CD4-positive, CD25-positive, alpha-beta regulatory T cell (primary cell): ENCODE data around the gene NAA80. TPM values are rescaled to one million over a fixed set of nuclear protein-coding genes. Genes with fewer than 3 reads are reported as not detected.

Source experiments
- ATAC-seq, 2 donors: fragments of 150-1000 bp; cut with Tn5 transposase; one replicate each; pipeline ENCODE4 v1.10.0; 2021; ENCODE audit warnings: low read depth in 2 of 2, moderate number of reproducible peaks in 2 of 2, moderate library complexity in 1 of 2
- DNase-seq, 3 donors: peaks; one replicate each; pipeline versions ENCODE4 v3.0.0 to v3.0.0-alpha.2; 2012 to 2022; ENCODE audit warnings: mixed read lengths in 1 of 3
- H3K27ac ChIP-seq: one replicate; pipeline ENCODE4 v1.7.0; 2013; ENCODE audit warnings: mild to moderate bottlenecking, low read length; ENCODE audit not compliant: insufficient read depth, poor library complexity, severe bottlenecking
- H3K27me3 ChIP-seq: one replicate; pipeline ENCODE4 v1.7.0; 2013; ENCODE audit warnings: low read length; ENCODE audit not compliant: control insufficient read depth, insufficient read depth
- H3K36me3 ChIP-seq: one replicate; pipeline ENCODE4 v1.7.0; 2013; ENCODE audit warnings: mild to moderate bottlenecking, low read length, moderate library complexity; ENCODE audit not compliant: control insufficient read depth, insufficient read depth
- H3K4me1 ChIP-seq: 2 replicates; pipeline ENCODE4 v1.7.0; 2013; ENCODE audit warnings: mild to moderate bottlenecking, low read length; ENCODE audit not compliant: insufficient read depth, control insufficient read depth, poor library complexity, severe bottlenecking
- H3K4me3 ChIP-seq: one replicate; pipeline ENCODE4 v1.7.0; 2013; ENCODE audit warnings: low read depth, mild to moderate bottlenecking, low read length, moderate library complexity
- H3K9me3 ChIP-seq, 2 experiments: 1 replicate in 1 of 2; 2 replicates in 1 of 2; pipeline ENCODE4 v1.7.0; 2013; ENCODE audit warnings: low read length in 2 of 2, mild to moderate bottlenecking in 1 of 2, moderate library complexity in 1 of 2; ENCODE audit not compliant: control insufficient read depth in 2 of 2
- H3K27ac Mint-ChIP-seq, 3 donors: one replicate each; pipeline ENCODE4 v1.8.0; 2020 to 2022; ENCODE audit warnings: mild to moderate bottlenecking in 3 of 3, mixed read lengths in 3 of 3, moderate library complexity in 2 of 3
- H3K27me3 Mint-ChIP-seq: one replicate; pipeline ENCODE4 v1.8.0; 2022; ENCODE audit warnings: mild to moderate bottlenecking, mixed read lengths
- H3K36me3 Mint-ChIP-seq: one replicate; pipeline ENCODE4 v1.8.0; 2020; ENCODE audit warnings: mixed read lengths
- H3K4me1 Mint-ChIP-seq, 4 donors: one replicate each; pipeline ENCODE4 v1.8.0; 2020 to 2022; ENCODE audit warnings: mixed read lengths in 4 of 4, mild to moderate bottlenecking in 1 of 4
- H3K4me3 Mint-ChIP-seq, 4 donors: one replicate each; pipeline ENCODE4 v1.8.0; 2020 to 2022; ENCODE audit warnings: mild to moderate bottlenecking in 4 of 4, mixed read lengths in 4 of 4, moderate library complexity in 3 of 4
- H3K9me3 Mint-ChIP-seq, 7 donors: one replicate each; pipeline ENCODE4 v1.8.0; 2020 to 2022; ENCODE audit warnings: mixed read lengths in 7 of 7, mild to moderate bottlenecking in 3 of 7, moderate library complexity in 2 of 7
- polyA plus RNA-seq, 4 donors: library from polyadenylated mRNA; unstranded; fragments of 300-500 nt; fragmentation: Illumina TruSeq; gene quantifications; one replicate each; pipeline ENCODE4 v1.2.3, GENCODE V29; 2021
- total RNA-seq: library from RNA; stranded (reverse); gene quantifications from one replicate; pipeline ENCODE4 v1.2.3, GENCODE V29; 2022

NAA80 gene
- total and polyA plus RNA-seq, 5 donors from 2014 or later, result 13.6 to 31.9 (median 15.1) TPM

- no peaks in the 10 kb centered on the region for H3K9me3 ChIP-seq
- no peak overlapping the region for H3K27ac Mint-ChIP-seq
- H3K9me3 Mint-ChIP-seq, result peaks cover 0 to 2% (median 0%) of the 10 kb centered on the region in 7 donors
- no peak overlapping the region for H3K4me3 ChIP-seq
- peaks cover 0 to 16% (median 11%) of the 10 kb centered on the region in 4 donors for H3K4me1 Mint-ChIP-seq
- peaks cover 4% of the 10 kb centered on the region for H3K27me3 ChIP-seq
- peaks cover 30% of the 10 kb centered on the region for H3K27me3 Mint-ChIP-seq
- H3K36me3 Mint-ChIP-seq, result no peaks in the 10 kb centered on the region
- DNase-seq (no peak), ATAC-seq (no peak)
- no peaks in the 10 kb centered on the region for H3K36me3 ChIP-seq
- peaks cover 14% of the 10 kb centered on the region for H3K4me1 ChIP-seq
- H3K4me3 Mint-ChIP-seq, result no peak overlapping the region
- H3K27ac ChIP-seq, result no peak overlapping the region
Observed at GRCh38 chr3:50269460-50269859, 29.7 kb downstream of the NAA80 start.

- no peak for DNase-seq
- no peak for ATAC-seq
- Histone ChIP-seq H3K27ac (no peak within 1 kb of the TSS), H3K36me3 (no peaks in the 10 kb centered on the region), H3K4me3 (no peak within 1 kb of the TSS), H3K27me3 (no peaks in the 10 kb centered on the region), H3K4me1 (peaks cover 8% of the 10 kb centered on the region), H3K9me3 (no peaks in the 10 kb centered on the region)
- no peaks in the 10 kb centered on the region for H3K36me3 Mint-ChIP-seq
- peak within 1 kb of the TSS in 1 of 3 donors; percentile 74 for H3K27ac Mint-ChIP-seq
- peaks cover 28% of the 10 kb centered on the region for H3K27me3 Mint-ChIP-seq
- H3K4me3 Mint-ChIP-seq, result no peak within 1 kb of the TSS
- peaks cover 0 to 2% (median 0%) of the 10 kb centered on the region in 7 donors for H3K9me3 Mint-ChIP-seq
- H3K4me1 Mint-ChIP-seq, result peaks cover 0 to 10% (median 7%) of the 10 kb centered on the region in 4 donors
Observed at GRCh38 chr3:50268703-50269451, 30.3 kb downstream of the NAA80 start, which contains the start of gene SEMA3B. TSS of gene SEMA3B (plus strand) at chr3:50269147. CDS start at chr3:50269241, 94 bp downstream.

DNA sequence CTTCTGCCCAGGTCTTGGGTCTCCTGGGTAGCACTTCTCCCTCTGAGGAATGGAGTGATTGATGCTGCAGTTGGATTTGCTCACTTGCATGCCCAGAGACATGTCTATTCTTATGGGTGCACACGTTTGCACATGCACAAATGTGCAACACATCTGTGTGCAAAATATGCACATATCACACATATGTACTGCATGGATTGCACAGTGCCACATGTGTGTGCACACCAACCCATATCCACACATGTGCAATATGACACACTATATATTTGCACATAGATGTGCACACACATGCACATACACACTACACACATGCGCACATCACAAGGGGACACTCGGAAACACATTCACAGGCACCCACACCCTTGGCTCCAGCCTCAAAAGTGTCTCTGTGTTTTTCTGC, 30.9 kb downstream of the NAA80 start:
- Mint-ChIP-seq H3K27me3 (peaks cover 28% of the 10 kb centered on the region), H3K9me3 (peaks cover 0 to 2% (median 0%) of the 10 kb centered on the region in 7 donors), H3K4me3 (no peak overlapping the region), H3K36me3 (no peaks in the 10 kb centered on the region), H3K27ac (no peak overlapping the region), H3K4me1 (peaks cover 0 to 10% (median 6%) of the 10 kb centered on the region in 4 donors)
- ATAC-seq (no peak), DNase-seq (no peak)
- Histone ChIP-seq H3K36me3 (no peaks in the 10 kb centered on the region), H3K4me3 (no peak overlapping the region), H3K4me1 (peaks cover 4% of the 10 kb centered on the region), H3K27me3 (no peaks in the 10 kb centered on the region), H3K27ac (no peak overlapping the region), H3K9me3 (no peaks in the 10 kb centered on the region)

DNA sequence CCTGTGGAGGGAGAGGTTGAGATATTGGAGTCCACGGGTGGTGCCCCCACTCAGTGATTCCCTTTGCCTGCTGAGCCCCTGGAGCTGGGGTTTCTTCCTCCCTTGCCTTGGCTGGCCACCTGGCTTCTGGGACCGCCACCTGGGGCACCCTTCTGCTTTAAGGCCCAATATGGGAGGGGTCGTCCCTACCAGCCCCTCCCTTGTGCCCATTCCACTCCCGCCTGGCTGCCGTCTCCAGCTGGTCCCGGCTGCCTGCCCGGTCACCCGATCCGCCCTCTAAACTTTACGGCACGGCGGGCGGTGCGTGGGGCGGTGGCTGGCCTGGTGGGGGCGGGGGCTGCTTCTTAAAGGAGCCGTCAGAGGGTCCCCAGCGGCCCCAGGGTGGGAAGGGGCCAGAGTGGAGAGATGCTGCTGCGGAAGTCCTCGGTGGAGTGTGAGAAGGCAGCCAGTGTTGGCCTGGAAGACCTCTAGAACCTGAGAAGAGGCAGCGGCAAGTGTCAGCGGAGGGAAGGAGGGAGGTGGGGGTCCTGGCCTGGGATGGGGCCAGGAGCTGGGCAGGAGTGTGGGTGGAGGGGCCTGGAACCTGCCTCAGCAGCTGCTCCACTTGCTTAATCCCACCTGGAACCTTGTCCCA, 31.8 kb downstream of the NAA80 start:
- H3K27ac Mint-ChIP-seq, result no peak overlapping the region
- ATAC-seq, result no peak

DNA sequence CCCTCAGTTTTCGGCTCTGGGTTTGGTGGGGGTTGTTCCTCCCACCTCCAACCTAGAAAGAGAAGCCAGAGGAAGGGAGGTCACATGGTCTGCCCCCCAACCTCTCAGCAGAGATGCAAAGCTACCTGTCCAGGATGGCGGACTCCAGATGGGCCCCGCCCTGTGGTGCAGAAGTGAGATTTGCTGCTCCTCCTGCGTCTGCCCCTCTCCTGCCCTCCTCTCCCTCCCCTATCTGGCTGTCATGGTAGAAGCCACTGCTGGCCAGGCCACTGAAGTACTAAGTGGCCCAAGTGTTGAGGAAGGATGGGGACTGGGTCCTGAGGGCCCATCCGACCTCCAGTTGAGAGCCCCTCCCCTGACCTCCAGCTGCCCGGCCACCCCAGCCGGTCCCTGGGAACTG, 32.4 kb downstream of the NAA80 start:
- peaks cover 0 to 2% (median 0%) of the 10 kb centered on the region in 7 donors for H3K9me3 Mint-ChIP-seq

More for the DNA sequence above, 31.8 kb downstream of the NAA80 start:
- Histone ChIP-seq H3K9me3 (no peaks in the 10 kb centered on the region), H3K36me3 (no peaks in the 10 kb centered on the region), H3K4me3 (no peak overlapping the region), H3K27ac (no peak overlapping the region), H3K27me3 (no peaks in the 10 kb centered on the region), H3K4me1 (no peaks in the 10 kb centered on the region)
- H3K4me1 Mint-ChIP-seq, result peaks cover 0 to 5% (median 1%) of the 10 kb centered on the region in 4 donors
- no peak for DNase-seq
- peaks cover 22% of the 10 kb centered on the region for H3K27me3 Mint-ChIP-seq
- H3K4me3 Mint-ChIP-seq, result no peak overlapping the region
- H3K36me3 Mint-ChIP-seq, result no peaks in the 10 kb centered on the region
- H3K9me3 Mint-ChIP-seq, result peaks cover 0 to 2% (median 0%) of the 10 kb centered on the region in 7 donors

DNA sequence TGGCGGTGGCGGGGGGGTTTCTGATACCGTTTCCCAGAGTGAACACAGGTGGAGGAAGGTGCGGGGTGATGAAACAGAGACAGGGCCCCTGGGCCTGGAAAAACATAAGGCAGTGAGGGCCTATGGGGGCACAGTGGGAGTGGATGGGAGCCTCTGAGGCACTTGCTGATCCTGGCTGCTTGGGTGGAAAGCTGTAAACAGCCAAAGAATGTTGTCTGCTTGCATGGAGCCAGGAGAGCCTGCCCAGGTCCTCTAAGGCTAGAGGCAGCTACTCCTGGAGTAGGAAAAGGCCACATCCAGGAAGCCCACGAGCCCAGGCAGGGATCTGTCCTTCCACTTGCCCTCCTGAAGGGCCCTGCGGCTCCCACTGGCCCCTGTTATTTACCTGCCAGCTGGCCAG, 33.2 kb downstream of the NAA80 start:
- DNase-seq, result no peak
- H3K27ac Mint-ChIP-seq, result no peak overlapping the region
- peaks cover 0 to 3% (median 0%) of the 10 kb centered on the region in 4 donors for H3K4me1 Mint-ChIP-seq

More for the DNA sequence above, 32.4 kb downstream of the NAA80 start:
- H3K27me3 ChIP-seq, result no peaks in the 10 kb centered on the region
- no peaks in the 10 kb centered on the region for H3K9me3 ChIP-seq
- H3K4me3 ChIP-seq, result no peak overlapping the region
- peaks cover 0 to 4% (median 1%) of the 10 kb centered on the region in 4 donors for H3K4me1 Mint-ChIP-seq
- H3K27me3 Mint-ChIP-seq, result peaks cover 18% of the 10 kb centered on the region
- H3K4me1 ChIP-seq, result no peaks in the 10 kb centered on the region
- H3K27ac ChIP-seq, result no peak overlapping the region
- H3K4me3 Mint-ChIP-seq, result no peak overlapping the region
- DNase-seq (no peak), ATAC-seq (no peak)
- H3K27ac Mint-ChIP-seq, result no peak overlapping the region
- no peaks in the 10 kb centered on the region for H3K36me3 Mint-ChIP-seq
- H3K36me3 ChIP-seq, result no peaks in the 10 kb centered on the region

DNA sequence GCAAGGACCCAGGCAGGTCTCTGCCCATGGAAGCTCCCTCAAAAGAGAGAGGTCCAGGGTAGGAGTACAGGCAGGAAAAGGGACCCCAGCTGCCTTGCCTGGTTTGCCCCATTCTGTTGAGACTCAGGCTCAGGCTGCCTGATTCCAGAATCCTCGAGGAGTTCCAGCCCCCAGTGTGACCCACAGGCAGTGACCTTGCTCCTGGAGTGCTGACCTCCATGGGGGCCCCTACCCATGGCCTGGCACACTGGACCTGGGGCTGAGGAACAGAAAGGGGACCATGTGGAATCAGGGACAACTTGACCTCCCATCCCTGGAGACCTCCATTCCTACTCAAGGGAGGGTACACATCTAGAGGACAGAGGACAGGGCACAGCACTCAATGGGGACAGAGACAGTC, 33.6 kb downstream of the NAA80 start:
- Histone ChIP-seq H3K27me3 (no peaks in the 10 kb centered on the region), H3K9me3 (no peaks in the 10 kb centered on the region), H3K36me3 (no peaks in the 10 kb centered on the region), H3K4me3 (no peak overlapping the region), H3K4me1 (peaks cover 2% of the 10 kb centered on the region), H3K27ac (no peak overlapping the region)
- peaks cover 0 to 3% (median under 1%) of the 10 kb centered on the region in 4 donors for H3K4me1 Mint-ChIP-seq
- H3K27ac Mint-ChIP-seq, result no peak overlapping the region
- H3K4me3 Mint-ChIP-seq, result peak overlapping the region in 1 of 4 donors; percentile 25
- no peaks in the 10 kb centered on the region for H3K36me3 Mint-ChIP-seq
- DNase-seq (no peak), ATAC-seq (no peak)
- peaks cover 12% of the 10 kb centered on the region for H3K27me3 Mint-ChIP-seq
- H3K9me3 Mint-ChIP-seq, result peaks cover 0 to 2% (median 0%) of the 10 kb centered on the region in 7 donors

More for the DNA sequence above, 33.2 kb downstream of the NAA80 start:
- Histone ChIP-seq H3K27me3 (no peaks in the 10 kb centered on the region), H3K4me1 (no peaks in the 10 kb centered on the region), H3K4me3 (no peak overlapping the region), H3K9me3 (no peaks in the 10 kb centered on the region), H3K27ac (no peak overlapping the region), H3K36me3 (no peaks in the 10 kb centered on the region)
- no peak for ATAC-seq
- Mint-ChIP-seq H3K9me3 (peaks cover 0 to 2% (median 0%) of the 10 kb centered on the region in 7 donors), H3K27me3 (peaks cover 12% of the 10 kb centered on the region), H3K4me3 (peak overlapping the region in 2 of 4 donors; percentile 25 to 88), H3K36me3 (no peaks in the 10 kb centered on the region)
